Fibroblast of mammary gland (primary cell): ENCODE measurements around the gene ZBTB18.

Experiments used
- DNase-seq: peaks from one replicate; pipeline ENCODE4 v3.0.0-alpha.2; 2010; ENCODE audit warnings: low read depth
- H3K4me3 ChIP-seq: 2 replicates; pipeline ENCODE4 v1.5.1; 2011; ENCODE audit warnings: low read depth, mild to moderate bottlenecking, low read length, moderate library complexity; ENCODE audit not compliant: control insufficient read depth
- TF ChIP-seq, protein P1 (sequence below): conservative IDR thresholded peaks from 2 replicates; pipeline ENCODE4 v1.5.1; 2011; ENCODE audit warnings: low read depth, low read length, inconsistent platforms; ENCODE audit not compliant: control insufficient read depth, insufficient read depth

Gene ZBTB18

DNA sequence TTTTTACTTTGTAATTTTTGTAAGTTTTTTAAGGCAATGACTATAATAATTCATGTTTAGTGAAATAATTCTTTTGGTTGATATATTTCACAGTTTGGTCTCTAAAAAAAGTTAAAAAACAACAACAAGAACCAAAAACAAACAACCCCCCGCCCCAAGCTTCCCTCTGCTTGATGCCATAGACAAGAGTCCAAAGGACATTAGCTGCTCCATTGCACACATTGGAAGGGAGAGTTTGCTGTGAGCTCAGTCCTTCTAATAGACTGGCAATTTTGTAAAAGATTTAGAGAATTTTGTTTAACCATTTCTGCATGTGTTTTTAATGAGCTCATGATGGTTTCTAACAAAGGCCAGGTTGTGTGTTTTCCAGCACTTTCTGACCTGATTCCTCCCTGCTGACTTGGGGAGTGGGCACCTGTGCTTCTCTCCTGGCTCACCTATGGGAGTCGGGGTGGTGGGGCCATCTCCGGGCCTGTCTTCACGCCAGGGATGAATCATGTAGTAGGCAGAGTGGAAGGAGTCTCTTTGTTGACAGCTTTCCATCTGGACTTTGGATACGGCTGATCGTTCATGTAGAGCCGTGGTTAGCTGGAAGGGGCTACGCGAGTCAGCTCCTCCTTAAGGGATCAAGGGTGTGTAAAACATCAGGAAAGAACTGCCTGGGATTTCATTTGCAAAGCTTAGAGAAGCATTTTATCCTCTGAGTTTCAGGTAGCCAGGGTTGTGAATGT lies 14.1 kb downstream of the ZBTB18 start:
- no peak overlapping the region for H3K4me3 ChIP-seq
- TF ChIP-seq, protein P1, sequence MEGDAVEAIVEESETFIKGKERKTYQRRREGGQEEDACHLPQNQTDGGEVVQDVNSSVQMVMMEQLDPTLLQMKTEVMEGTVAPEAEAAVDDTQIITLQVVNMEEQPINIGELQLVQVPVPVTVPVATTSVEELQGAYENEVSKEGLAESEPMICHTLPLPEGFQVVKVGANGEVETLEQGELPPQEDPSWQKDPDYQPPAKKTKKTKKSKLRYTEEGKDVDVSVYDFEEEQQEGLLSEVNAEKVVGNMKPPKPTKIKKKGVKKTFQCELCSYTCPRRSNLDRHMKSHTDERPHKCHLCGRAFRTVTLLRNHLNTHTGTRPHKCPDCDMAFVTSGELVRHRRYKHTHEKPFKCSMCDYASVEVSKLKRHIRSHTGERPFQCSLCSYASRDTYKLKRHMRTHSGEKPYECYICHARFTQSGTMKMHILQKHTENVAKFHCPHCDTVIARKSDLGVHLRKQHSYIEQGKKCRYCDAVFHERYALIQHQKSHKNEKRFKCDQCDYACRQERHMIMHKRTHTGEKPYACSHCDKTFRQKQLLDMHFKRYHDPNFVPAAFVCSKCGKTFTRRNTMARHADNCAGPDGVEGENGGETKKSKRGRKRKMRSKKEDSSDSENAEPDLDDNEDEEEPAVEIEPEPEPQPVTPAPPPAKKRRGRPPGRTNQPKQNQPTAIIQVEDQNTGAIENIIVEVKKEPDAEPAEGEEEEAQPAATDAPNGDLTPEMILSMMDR, result no peak
- no peak for DNase-seq

DNA sequence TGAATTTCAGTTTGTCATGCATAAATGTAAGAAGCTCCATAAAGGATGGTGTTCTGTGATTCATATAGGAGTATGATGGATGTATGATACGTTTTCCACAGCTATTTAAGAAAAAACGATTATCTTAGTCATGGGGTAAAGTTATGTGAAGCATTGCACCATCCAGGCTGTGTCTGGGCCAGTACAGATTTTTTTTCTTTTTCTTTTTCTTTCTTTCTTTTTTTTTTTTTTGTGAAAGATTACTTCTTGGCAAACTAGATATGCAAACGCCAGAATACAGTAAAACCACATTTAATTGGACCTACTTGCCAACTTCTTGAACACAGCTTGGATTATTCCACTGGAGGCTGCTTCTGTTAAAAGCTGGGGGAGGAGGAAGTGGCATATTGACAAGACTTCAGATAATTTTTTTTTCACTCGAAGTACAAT lies 14.9 kb downstream of the ZBTB18 start:
- no peak overlapping the region for H3K4me3 ChIP-seq
- TF ChIP-seq, protein P1, result no peak
- DNase-seq, result peak; percentile 77

DNA sequence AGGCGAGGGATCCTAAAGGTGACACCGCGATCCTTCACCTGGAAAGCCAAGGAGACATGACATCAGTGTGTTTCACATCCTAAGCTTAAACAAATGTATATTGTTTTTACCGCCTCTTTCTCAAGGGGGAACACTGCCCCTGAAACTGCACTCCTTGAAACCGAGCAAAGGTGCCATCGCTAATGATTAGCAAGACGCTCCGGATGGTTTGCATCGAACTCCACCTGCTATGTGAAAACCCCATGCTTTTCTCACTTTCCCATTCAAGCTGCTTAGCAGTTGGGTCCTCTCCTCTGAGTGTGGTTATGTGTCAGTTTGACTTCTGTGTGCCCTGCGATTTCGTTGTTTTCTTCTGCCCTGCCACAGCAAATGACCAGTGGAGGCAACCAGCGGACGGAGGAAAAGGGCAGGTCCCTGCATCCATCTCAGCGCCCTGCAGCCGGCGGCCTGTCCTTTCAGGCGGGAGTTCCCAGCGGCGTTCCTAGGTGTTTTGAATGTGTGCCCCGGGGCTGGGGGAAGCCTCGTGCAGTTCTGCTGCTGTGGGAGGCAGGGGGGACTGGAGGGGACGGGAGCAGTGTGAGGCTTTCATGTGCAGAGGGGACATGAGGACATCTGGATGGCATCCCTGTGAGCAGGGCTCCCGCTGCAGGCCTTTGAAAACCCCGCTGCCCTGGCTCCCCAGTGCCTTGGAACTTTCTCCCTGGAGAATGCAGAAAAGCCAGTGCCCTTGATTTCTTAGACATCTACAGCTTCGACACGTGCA lies 16.1 kb downstream of the ZBTB18 start:
- H3K4me3 ChIP-seq, result no peak overlapping the region
- TF ChIP-seq, protein P1, result no peak
- DNase-seq, result no peak

DNA sequence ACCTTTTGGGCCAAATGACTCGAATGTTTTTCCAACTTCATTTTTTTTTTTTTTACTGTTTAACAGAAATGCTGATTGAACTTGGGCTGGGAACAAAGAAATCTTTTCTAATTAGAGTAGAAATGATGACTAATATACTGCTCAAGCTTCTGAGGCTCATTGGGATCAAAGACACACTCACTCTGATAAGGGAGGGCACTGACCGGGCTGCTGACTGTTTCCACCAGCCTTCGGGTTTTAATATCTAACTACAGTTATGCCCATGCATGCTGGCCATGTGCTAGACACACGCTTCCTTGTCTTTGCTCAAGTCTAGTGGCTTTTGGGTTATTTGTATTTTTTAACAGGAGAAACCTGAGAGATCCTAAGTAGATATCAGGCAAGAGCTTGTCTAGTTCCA lies 16.8 kb downstream of the ZBTB18 start:
- DNase-seq, result peak; percentile 22
- H3K4me3 ChIP-seq, result no peak overlapping the region
- TF ChIP-seq, protein P1, result no peak

DNA sequence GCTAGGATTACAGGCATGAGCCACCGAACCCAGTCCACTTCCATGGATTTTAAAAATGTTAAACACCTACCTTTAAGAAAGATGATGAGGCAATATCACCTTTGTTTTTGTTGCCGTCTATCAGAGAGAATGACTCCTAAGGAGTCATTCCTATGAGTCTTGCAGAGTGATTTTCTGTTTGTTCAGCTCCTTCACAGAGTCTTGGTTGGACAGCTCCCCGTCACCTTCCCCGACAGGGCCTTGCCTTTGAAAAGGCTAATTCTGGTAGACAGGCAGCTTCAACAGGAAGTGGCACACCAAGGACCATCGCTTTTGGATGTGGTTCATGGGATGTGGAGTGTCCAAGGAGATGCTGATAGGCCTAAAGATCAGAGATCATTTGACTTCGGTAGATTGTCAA lies 17.5 kb downstream of the ZBTB18 start:
- DNase-seq, result no peak
- TF ChIP-seq, protein P1, result no peak
- no peak overlapping the region for H3K4me3 ChIP-seq

DNA sequence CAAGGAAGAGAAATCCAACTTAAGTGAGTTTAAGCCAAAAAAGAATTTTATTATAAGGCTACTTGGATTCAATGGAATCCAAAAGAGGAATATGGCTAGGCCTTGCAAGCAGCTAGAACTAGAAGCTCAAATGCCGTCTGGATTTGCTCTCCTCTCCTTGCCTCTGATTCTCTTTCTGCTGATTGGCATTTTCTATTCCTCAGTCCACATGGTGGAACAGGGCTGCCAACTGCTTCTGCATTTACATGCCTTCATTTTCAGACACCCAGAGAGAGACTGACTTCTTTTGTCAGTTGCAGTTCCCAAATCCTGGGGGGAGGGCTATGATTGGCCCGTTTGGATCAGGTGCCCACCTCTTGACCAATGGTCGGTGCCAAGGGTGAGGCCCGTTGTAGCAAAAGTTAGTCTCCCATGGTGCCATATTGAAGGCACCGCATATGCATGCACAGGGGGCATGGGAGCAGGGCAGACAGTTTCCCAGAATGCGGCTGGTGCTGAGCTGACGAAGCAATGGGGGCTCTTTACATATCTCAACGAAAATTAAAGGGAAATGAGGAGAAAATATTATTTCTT lies 18.3 kb downstream of the ZBTB18 start:
- no peak for DNase-seq
- no peak overlapping the region for H3K4me3 ChIP-seq
- TF ChIP-seq, protein P1, result no peak
